ENCODE measurements around the gene OR4C11. TPM values are rescaled to one million over a fixed set of nuclear protein-coding genes. Genes with fewer than 3 reads are reported as not detected.

Gene OR4C11
- polyA plus RNA-seq (2014; cell fraction: cytosol; rRNA removed), result not detected in 2 replicates
- polyA plus RNA-seq (2014; cell fraction: nucleus; rRNA removed), result not detected in 2 replicates

DNA sequence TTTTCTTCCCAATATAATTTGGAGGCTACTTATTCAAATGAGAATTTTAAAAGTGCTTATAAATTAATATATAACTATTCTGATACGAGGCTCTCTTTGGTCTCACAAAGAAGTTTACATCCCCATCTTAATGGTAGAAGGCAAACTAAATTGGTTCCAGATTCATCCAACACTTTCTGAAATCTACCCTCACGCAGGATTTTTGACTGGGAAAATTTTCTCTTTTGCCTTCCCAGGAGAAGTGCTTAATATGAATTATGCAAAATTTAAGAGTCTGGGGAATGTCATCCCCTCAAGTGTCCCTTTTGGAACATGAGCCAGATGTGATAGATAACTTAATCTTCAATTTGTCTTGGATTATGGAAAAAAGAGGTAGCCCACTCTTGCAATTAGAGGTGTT, at the start of gene OR4C11:
TSS of gene OR4C11 (minus strand) at position 101 of the 400 bp plus-strand sequence. CDS start 3,272 bp downstream, outside the sequence.
- no peak for DNase-seq (ENCODE audit: low spot score)

- no peak for DNase-seq (ENCODE audit: low spot score)
These were observed 47.7 kb upstream of the OR4C11 start for GRCh38 chr11:55655096-55655495.

GRCh38 chr11:55652560-55652959, 45.1 kb upstream of the OR4C11 start:
- DNase-seq (ENCODE audit: low spot score), result no peak

GRCh38 chr11:55648027-55648426, 40.6 kb upstream of the OR4C11 start, which contains the start of gene OR4S2:
TSS of gene OR4S2 (plus strand) at chr11:55648327. CDS start at chr11:55650904, 2,577 bp downstream.
- no peak for DNase-seq (ENCODE audit: low spot score)

- no peak for DNase-seq (ENCODE audit: low spot score)
These were observed 27.4 kb upstream of the OR4C11 start, which contains the start of gene OR4P4 for GRCh38 chr11:55634813-55635212. TSS of gene OR4P4 (plus strand) at chr11:55635113.

DNA sequence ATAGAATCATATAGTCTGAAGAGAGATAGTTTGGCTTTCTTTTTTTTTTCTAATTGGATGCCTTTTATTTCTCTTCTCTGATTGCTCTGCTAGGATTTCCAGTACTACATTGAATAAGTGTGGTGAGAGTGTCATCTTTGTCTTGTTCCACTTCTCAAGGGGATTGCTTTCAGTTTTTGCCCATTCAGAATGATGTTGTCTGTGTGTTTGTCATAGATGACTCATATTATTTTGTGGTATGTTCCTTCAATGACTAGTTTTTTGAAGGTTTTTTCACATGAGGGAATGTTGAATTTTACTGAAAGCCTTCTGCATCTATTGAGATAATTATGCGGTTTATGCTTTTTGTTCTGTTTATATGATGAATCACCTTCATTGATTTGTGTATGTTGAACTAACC, 17.1 kb upstream of the OR4C11 start:
- no peak for DNase-seq (ENCODE audit: low spot score)

DNA sequence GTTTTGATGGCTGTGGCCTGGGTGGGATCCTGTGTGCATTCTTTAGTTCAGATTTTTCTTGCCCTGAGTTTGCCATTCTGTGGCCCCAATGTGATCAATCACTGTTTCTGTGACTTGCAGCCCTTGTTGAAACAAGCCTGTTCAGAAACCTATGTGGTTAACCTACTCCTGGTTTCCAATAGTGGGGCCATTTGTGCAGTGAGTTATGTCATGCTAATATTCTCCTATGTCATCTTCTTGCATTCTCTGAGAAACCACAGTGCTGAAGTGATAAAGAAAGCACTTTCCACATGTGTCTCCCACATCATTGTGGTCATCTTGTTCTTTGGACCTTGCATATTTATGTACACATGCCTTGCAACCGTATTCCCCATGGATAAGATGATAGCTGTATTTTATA, 34.9 kb downstream of the OR4C11 start:
- no peak for DNase-seq (ENCODE audit: low spot score)

DNA sequence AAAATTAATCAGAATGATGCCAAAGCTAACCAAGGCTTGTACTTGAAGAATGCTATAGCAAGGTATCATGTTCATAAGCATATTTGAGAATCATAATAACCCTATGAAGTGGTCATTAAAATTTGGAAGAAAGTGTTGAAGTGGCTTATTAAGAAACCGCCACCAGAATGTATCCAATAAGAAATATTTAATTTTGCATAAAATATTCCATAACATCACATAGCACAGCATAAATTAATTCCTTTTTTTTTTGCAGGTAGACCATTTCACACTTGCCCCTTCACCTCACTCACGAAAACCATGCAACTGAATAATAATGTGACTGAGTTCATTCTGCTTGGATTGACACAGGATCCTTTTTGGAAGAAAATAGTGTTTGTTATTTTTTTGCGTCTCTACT, 35.6 kb downstream of the OR4C11 start, which contains the start of gene OR4C16:
TSS of gene OR4C16 (plus strand) at position 301 of the 400 bp plus-strand sequence. CDS start at position 301, 0 bp downstream.
- no peak for DNase-seq (ENCODE audit: low spot score)

DNA sequence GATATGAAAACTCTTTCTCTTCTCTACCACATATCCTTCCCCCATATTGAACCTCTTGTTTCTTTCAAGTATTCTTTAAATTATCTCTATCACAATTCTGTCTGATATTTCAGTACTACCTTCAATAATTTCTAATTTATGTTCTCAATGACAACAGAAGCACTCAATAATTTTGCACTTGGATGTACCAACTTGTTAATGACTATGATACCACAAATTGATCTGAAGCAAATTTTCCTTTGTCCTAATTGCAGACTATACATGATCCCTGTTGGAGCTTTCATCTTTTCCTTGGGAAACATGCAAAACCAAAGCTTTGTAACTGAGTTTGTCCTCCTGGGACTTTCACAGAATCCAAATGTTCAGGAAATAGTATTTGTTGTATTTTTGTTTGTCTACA, 53.3 kb downstream of the OR4C11 start, which contains the start of gene OR4C15:
TSS of gene OR4C15 (plus strand) at position 301 of the 400 bp plus-strand sequence. CDS start at position 301, 0 bp downstream.
- no peak for DNase-seq (ENCODE audit: low spot score)

All from SK-N-DZ (cell line).